K562 (cell line): ENCODE data around the gene KMO. TPM values are rescaled to one million over a fixed set of nuclear protein-coding genes. Genes with fewer than 3 reads are reported as not detected.
A peak's percentile ranks its signal among the peaks of the same experiment; 100 is the strongest.

Experiments used
- ARHGAP35 ChIP-seq: fragments of 450-650 bp; IDR thresholded peaks from 2 replicates; pipeline ENCODE4 v1.6.1; 2018; ENCODE audit not compliant: partially characterized antibody
- ARID2 ChIP-seq: fragments of 450-650 bp; IDR thresholded peaks from 2 replicates; pipeline ENCODE4 v1.6.1; 2017; ENCODE audit warnings: antibody characterized with exemption, mild to moderate bottlenecking
- BHLHE40 ChIP-seq: IDR thresholded peaks from 2 replicates; pipeline ENCODE4 v1.6.1; 2011; ENCODE audit warnings: low read length, improper control_type of control experiment
- BRD4 ChIP-seq: fragments of 200-600 bp; sonication (generic); IDR thresholded peaks from 2 replicates; pipeline ENCODE4 v1.6.1; 2017; ENCODE audit warnings: inconsistent platforms
- CTBP1 ChIP-seq: fragments of 450-650 bp; IDR thresholded peaks from 2 replicates; pipeline ENCODE4 v1.6.1; 2016; ENCODE audit warnings: borderline replicate concordance
- ILF3 ChIP-seq: fragments of 450-650 bp; IDR thresholded peaks from 2 replicates; pipeline ENCODE4 v1.6.1; 2018; ENCODE audit warnings: antibody characterized with exemption, mild to moderate bottlenecking, moderate library complexity, borderline replicate concordance
- MCM2 ChIP-seq: fragments of 450-650 bp; IDR thresholded peaks from 2 replicates; pipeline ENCODE4 v1.6.1; 2017; ENCODE audit warnings: low read depth, mild to moderate bottlenecking
- MTA3 ChIP-seq: fragments of 450-650 bp; formaldehyde crosslinking; IDR thresholded peaks from 2 replicates; pipeline ENCODE4 v1.6.1; 2017; ENCODE audit warnings: mild to moderate bottlenecking, borderline replicate concordance
- MXI1 ChIP-seq: IDR thresholded peaks from 2 replicates; pipeline ENCODE4 v1.6.1; 2011; ENCODE audit warnings: low read depth, mild to moderate bottlenecking, improper control_type of control experiment, low read length
- MYC ChIP-seq, 2 experiments: fragments of 250-450 bp in 1 of 2; sonication (Bioruptor Pico) in 1 of 2; IDR thresholded peaks; 2 replicates each; pipeline versions ENCODE4 v1.5.1 to v1.6.1; 2012 to 2021; ENCODE audit warnings: low read depth in 2 of 2, borderline replicate concordance in 1 of 2, improper control_type of control experiment in 1 of 2, low read length in 1 of 2, mild to moderate bottlenecking in 1 of 2, moderate library complexity in 1 of 2
- NCOA1 ChIP-seq: fragments of 450-650 bp; IDR thresholded peaks from 2 replicates; pipeline ENCODE4 v1.6.1; 2016; ENCODE audit warnings: low read depth
- NELFE ChIP-seq: IDR thresholded peaks from 2 replicates; pipeline ENCODE4 v1.6.1; 2011; ENCODE audit warnings: mild to moderate bottlenecking; ENCODE audit not compliant: insufficient read depth, insufficient read length
- NFYB ChIP-seq: IDR thresholded peaks from 2 replicates; pipeline ENCODE4 v1.6.1; 2011; ENCODE audit warnings: mild to moderate bottlenecking, moderate library complexity; ENCODE audit not compliant: insufficient read length; ENCODE audit errors: extremely low read depth
- SIN3A ChIP-seq, 2 experiments: fragments of 150-350 bp in 1 of 2; IDR thresholded peaks; 2 replicates each; pipeline ENCODE4 v1.6.1; 2011 to 2016; ENCODE audit warnings: borderline replicate concordance in 2 of 2, low read depth in 2 of 2, low read length in 2 of 2, mild to moderate bottlenecking in 2 of 2, moderate library complexity in 2 of 2; ENCODE audit not compliant: control insufficient read depth in 1 of 2
- SP2 ChIP-seq: IDR thresholded peaks from 2 replicates; pipeline ENCODE4 v1.6.1; 2011; ENCODE audit warnings: mild to moderate bottlenecking, low read depth, low read length, moderate library complexity; ENCODE audit not compliant: poor library complexity, severe bottlenecking; ENCODE audit errors: extremely low read depth
- TARDBP ChIP-seq: fragments of 450-650 bp; IDR thresholded peaks from 2 replicates; pipeline ENCODE4 v1.6.1; 2016
- U2AF2 ChIP-seq: fragments of 200-400 bp; formaldehyde crosslinking; optimal IDR thresholded peaks from 2 replicates; pipeline ENCODE3; 2017; ENCODE audit warnings: low read depth, mild to moderate bottlenecking, low read length
- ZNF232 ChIP-seq: sonication (generic); formaldehyde crosslinking; IDR thresholded peaks from 2 replicates; pipeline ENCODE4 v1.8.0; 2022; ENCODE audit warnings: mild to moderate bottlenecking, missing genetic modification reagents
- ZNF77 ChIP-seq: fragments of 250-450 bp; sonication (Bioruptor Pico); IDR thresholded peaks from 2 replicates; pipeline ENCODE4 v1.5.0; 2020
- polyA plus RNA-seq, 8 experiments: library from polyadenylated mRNA; depleted of rRNA in 4 of 8; stranded (reverse) in 5 of 8; unstranded in 3 of 8; fragments of >200 nt; fragmentation: Nextera tagmentation in 2 of 8; fragmentation: Illumina TruSeq in 1 of 8; extraction: Ambion mirVana in 2 of 8; extraction: Trizol in 1 of 8; gene quantifications; 2 replicates each; pipeline versions ENCODE4 v1.2.1 to v1.2.3, GENCODE V29; 2011 to 2014; ENCODE audit warnings: inconsistent platforms in 1 of 8, missing spikeins in 1 of 8
- total RNA-seq, 7 experiments: library from RNA; depleted of rRNA in 6 of 7; stranded (reverse); fragments of >200 nt in 6 of 7; fragmentation: Illumina TruSeq in 2 of 7; extraction: Trizol in 2 of 7; gene quantifications; 2 replicates each; pipeline versions ENCODE4 v1.2.1 to v1.2.3, GENCODE V29; 2011 to 2021; ENCODE audit warnings: low replicate concordance in 1 of 7
- TF ChIP-seq, protein P1 (sequence below): fragments of 450-650 bp; formaldehyde crosslinking; IDR thresholded peaks from 2 replicates; pipeline ENCODE4 v1.4.0; 2020; ENCODE audit warnings: mild to moderate bottlenecking, mixed read lengths
- TF ChIP-seq, protein P2 (sequence below): sonication (generic); formaldehyde crosslinking; IDR thresholded peaks from 2 replicates; pipeline ENCODE4 v1.5.0; 2020; ENCODE audit warnings: missing genetic modification reagents
- TF ChIP-seq, protein P3 (sequence below): fragments of 450-650 bp; IDR thresholded peaks from 2 replicates; pipeline ENCODE4 v1.6.1; 2016; ENCODE audit warnings: antibody characterized with exemption
- TF ChIP-seq, protein P4 (sequence below): fragments of 250-450 bp; sonication (Bioruptor Pico); IDR thresholded peaks from 2 replicates; pipeline ENCODE4 v1.4.0; 2020; ENCODE audit warnings: mild to moderate bottlenecking, moderate library complexity

KMO gene
- total and polyA plus RNA-seq, 9 of the 15 experiments (the other 6 are each of a cell fraction or from before 2014, with no cell fraction given), result 0.01 to 0.11 (median 0.01) TPM; not detected in 6

DNA sequence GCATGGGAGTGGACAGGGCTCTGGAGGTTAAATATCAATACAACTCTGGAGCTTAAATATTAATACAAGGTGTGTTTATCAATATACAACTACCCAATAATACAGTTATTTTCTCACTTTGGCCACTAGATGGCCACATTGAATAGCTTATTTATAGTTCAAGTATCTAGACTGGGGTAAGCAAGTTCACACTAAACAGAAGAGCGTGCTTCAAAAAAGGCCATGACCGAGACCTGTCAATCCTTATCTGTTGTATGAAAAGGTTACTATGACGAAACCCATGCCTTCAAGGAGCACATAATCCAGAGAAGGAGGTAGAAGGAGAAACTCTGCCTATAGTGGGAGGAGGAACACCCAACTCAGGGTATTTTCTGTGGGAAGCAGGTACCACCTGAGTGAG, 78.9 kb downstream of the KMO start (continued):
- TF ChIP-seq MYC (IDR thresholded peaks at IDR 0.05; ENCODE audit: low read depth, low read length) (peak; percentile 69), MYC (CRISPR knock-in tag; IDR thresholded peaks at IDR 0.05; ENCODE audit: borderline replicate concordance, low read depth) (no peak), TARDBP (no peak), NELFE (no peak), MXI1 (peak; percentile 76), ILF3 (no peak), U2AF2 (no peak), NCOA1 (no peak), SIN3A (IDR thresholded peaks at IDR 0.05; ENCODE audit: borderline replicate concordance in 2 of 2, control insufficient read depth in 1 of 2, low read depth in 2 of 2, low read length in 2 of 2) (0 out of 4 replicates have a peak, but pooled peaks of 1 of the 2 experiments have one; percentile 35), SP2 (no peak), MCM2 (no peak), CTBP1 (no peak), ZNF232 (CRISPR knock-in tag) (no peak), BHLHE40 (peak; percentile 52; the same call in 1 of the 2 replicates), ZNF77 (CRISPR knock-in tag) (no peak), ARHGAP35 (no peak), ARID2 (peak; percentile 68; the same call in 1 of the 2 replicates), MTA3 (peak; percentile 61; the same call in 1 of the 2 replicates), NFYB (no peak), BRD4 (no peak)
- TF ChIP-seq, protein P1, sequence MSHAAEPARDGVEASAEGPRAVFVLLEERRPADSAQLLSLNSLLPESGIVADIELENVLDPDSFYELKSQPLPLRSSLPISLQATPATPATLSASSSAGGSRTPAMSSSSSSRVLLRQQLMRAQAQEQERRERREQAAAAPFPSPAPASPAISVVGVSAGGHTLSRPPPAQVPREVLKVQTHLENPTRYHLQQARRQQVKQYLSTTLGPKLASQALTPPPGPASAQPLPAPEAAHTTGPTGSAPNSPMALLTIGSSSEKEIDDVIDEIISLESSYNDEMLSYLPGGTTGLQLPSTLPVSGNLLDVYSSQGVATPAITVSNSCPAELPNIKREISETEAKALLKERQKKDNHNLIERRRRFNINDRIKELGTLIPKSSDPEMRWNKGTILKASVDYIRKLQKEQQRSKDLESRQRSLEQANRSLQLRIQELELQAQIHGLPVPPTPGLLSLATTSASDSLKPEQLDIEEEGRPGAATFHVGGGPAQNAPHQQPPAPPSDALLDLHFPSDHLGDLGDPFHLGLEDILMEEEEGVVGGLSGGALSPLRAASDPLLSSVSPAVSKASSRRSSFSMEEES (CRISPR knock-in tag), result no peak
- TF ChIP-seq, protein P2, sequence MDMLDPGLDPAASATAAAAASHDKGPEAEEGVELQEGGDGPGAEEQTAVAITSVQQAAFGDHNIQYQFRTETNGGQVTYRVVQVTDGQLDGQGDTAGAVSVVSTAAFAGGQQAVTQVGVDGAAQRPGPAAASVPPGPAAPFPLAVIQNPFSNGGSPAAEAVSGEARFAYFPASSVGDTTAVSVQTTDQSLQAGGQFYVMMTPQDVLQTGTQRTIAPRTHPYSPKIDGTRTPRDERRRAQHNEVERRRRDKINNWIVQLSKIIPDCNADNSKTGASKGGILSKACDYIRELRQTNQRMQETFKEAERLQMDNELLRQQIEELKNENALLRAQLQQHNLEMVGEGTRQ (CRISPR knock-in tag), result no peak
- TF ChIP-seq, protein P3, sequence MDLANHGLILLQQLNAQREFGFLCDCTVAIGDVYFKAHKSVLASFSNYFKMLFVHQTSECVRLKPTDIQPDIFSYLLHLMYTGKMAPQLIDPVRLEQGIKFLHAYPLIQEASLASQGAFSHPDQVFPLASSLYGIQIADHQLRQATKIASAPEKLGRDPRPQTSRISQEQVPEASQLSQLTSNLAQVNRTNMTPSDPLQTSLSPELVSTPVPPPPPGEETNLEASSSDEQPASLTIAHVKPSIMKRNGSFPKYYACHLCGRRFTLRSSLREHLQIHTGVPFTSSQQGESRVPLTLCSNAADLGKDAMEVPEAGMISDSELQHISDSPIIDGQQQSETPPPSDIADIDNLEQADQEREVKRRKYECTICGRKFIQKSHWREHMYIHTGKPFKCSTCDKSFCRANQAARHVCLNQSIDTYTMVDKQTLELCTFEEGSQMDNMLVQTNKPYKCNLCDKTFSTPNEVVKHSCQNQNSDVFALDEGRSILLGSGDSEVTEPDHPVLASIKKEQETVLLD, result no peak
- TF ChIP-seq, protein P4, sequence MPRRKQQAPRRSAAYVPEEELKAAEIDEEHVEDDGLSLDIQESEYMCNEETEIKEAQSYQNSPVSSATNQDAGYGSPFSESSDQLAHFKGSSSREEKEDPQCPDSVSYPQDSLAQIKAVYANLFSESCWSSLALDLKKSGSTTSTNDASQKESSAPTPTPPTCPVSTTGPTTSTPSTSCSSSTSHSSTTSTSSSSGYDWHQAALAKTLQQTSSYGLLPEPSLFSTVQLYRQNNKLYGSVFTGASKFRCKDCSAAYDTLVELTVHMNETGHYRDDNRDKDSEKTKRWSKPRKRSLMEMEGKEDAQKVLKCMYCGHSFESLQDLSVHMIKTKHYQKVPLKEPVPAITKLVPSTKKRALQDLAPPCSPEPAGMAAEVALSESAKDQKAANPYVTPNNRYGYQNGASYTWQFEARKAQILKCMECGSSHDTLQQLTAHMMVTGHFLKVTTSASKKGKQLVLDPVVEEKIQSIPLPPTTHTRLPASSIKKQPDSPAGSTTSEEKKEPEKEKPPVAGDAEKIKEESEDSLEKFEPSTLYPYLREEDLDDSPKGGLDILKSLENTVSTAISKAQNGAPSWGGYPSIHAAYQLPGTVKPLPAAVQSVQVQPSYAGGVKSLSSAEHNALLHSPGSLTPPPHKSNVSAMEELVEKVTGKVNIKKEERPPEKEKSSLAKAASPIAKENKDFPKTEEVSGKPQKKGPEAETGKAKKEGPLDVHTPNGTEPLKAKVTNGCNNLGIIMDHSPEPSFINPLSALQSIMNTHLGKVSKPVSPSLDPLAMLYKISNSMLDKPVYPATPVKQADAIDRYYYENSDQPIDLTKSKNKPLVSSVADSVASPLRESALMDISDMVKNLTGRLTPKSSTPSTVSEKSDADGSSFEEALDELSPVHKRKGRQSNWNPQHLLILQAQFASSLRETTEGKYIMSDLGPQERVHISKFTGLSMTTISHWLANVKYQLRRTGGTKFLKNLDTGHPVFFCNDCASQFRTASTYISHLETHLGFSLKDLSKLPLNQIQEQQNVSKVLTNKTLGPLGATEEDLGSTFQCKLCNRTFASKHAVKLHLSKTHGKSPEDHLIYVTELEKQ (CRISPR knock-in tag), result no peak
